Fibroblast of skin of scalp (primary cell): ENCODE measurements around the gene FBXL17.

Experiments
- DNase-seq: peaks from one replicate; pipeline ENCODE4 v3.0.0-alpha.2; 2013

The FBXL17 gene

GRCh38 chr5:107982703-107983425, 399.0 kb downstream of the FBXL17 start:
- no peak for DNase-seq

- DNase-seq, result no peak
These were observed 400.8 kb downstream of the FBXL17 start for GRCh38 chr5:107980923-107981692.

GRCh38 chr5:107979900-107980299, 402.0 kb downstream of the FBXL17 start:
- DNase-seq, result no peak

GRCh38 chr5:107979291-107979690, 402.6 kb downstream of the FBXL17 start:
- DNase-seq, result no peak

GRCh38 chr5:107977550-107978071, 404.3 kb downstream of the FBXL17 start:
- no peak for DNase-seq

GRCh38 chr5:107975568-107975967, 406.3 kb downstream of the FBXL17 start:
- DNase-seq, result no peak

- no peak for DNase-seq
These were observed 410.1 kb downstream of the FBXL17 start for GRCh38 chr5:107971846-107972245.

- peak; percentile 46 for DNase-seq
These were observed 412.1 kb downstream of the FBXL17 start for GRCh38 chr5:107969847-107970246.

- DNase-seq, result peak; percentile 84
These were observed 412.9 kb downstream of the FBXL17 start for GRCh38 chr5:107968998-107969397.

- peak; percentile 56 for DNase-seq
These were observed 413.5 kb downstream of the FBXL17 start for GRCh38 chr5:107968406-107968843.

- no peak for DNase-seq
These were observed 415.7 kb downstream of the FBXL17 start for GRCh38 chr5:107966201-107966600.

- no peak for DNase-seq
These were observed 417.2 kb downstream of the FBXL17 start for GRCh38 chr5:107964722-107965121.

GRCh38 chr5:107959573-107960279, 422.2 kb downstream of the FBXL17 start:
- DNase-seq, result no peak

- no peak for DNase-seq
These were observed 423.0 kb downstream of the FBXL17 start for GRCh38 chr5:107958861-107959260.

GRCh38 chr5:107958432-107958831, 423.5 kb downstream of the FBXL17 start:
- no peak for DNase-seq

- no peak for DNase-seq
These were observed 424.8 kb downstream of the FBXL17 start for GRCh38 chr5:107957051-107957450.

GRCh38 chr5:107955321-107955720, 426.6 kb downstream of the FBXL17 start:
- no peak for DNase-seq

- no peak for DNase-seq
These were observed 427.6 kb downstream of the FBXL17 start for GRCh38 chr5:107954254-107954653.

- DNase-seq, result no peak
These were observed 429.4 kb downstream of the FBXL17 start for GRCh38 chr5:107952450-107952849.

- DNase-seq, result no peak
These were observed 430.6 kb downstream of the FBXL17 start for GRCh38 chr5:107951309-107951708.

- no peak for DNase-seq
These were observed 431.1 kb downstream of the FBXL17 start for GRCh38 chr5:107950776-107951175.

- no peak for DNase-seq
These were observed 432.1 kb downstream of the FBXL17 start for GRCh38 chr5:107949688-107950341.

- no peak for DNase-seq
These were observed 433.5 kb downstream of the FBXL17 start for GRCh38 chr5:107948377-107948776.
